SIG-M5 (cell line): Measurements from ENCODE around the gene PRKCA.

ENCODE experiments used
- DNase-seq: peaks from one replicate; lab custom pipeline; 2025; lab: John Stamatoyannopoulos, UW

Gene PRKCA

DNA sequence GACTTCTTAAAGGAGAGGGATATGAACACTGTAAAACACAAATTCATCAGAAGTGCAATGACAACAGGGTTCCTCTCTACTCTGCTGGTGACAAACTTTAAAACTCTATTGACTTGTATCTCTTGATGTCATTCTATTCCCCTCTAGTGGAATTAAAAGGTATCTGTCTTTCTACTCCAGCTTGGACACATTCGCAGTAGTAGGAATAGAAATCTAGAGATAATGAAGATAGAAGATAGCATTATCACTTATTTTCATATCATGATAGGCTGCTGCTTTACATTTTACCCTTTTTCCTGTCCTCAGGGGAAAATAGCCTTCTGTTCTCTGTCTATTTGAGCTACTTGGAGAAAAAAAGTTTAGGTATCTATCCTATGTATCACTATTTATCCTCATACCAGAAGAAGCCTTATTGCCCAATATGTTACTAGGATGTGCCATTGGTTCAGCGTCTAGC is 322.9 kb downstream of the PRKCA start:
- no peak for DNase-seq

DNA sequence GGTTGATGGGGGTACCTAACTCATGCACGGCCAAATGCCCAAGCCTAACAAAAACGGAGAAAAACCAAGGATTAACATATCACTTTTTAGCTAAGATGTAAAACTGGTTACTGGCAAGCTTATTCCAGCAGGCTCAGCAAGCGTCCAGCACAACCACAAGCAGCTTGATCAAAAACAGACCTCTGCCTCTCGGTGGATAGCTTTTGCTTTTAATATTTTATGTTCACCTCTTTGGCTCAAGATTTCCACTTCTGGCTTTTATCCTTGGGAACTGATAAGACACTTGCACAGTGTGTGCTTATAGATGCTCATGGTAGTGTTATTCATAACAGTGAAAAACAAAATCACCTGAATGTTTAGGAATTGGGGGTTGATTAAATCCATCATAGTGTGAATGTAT is 325.6 kb downstream of the PRKCA start:
- DNase-seq = no peak

DNA sequence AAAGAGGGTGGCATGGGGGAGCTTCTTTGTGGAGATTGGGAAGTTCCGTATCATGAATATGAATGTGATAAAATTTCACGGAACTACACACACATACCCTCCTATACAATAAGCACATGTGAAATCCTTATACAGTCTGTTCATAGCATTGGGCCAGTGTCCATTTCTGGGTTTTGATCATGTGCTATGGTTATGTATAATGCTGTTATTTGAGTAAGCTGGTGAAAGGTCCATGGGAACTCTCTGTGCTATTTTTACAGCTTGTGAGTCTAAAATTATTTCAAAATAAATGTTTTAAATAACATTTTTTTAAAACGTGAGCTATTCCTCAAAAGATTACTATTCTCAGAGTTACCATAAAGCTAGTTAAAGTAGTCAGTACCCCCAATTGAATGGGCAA is 327.3 kb downstream of the PRKCA start:
- DNase-seq = no peak

DNA sequence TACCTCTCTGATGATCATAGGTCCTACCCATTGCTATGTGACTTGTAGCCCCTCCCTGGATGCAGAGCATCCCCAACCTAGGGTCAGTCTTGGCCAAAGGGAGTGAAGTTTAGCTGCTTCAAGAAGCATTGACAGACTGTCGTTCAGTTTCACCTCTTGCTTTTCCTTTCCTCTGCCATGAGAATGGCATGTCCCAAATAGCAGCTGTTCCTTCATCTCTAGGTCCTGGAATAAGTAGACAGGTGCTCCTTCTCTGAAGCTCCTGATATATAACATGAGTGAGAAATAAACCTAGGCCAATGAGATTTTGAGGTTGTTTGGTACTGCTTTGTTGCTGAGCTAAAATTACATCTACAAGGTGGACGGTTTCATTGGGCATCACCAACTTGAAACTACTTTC is 328.0 kb downstream of the PRKCA start:
- DNase-seq = no peak

DNA sequence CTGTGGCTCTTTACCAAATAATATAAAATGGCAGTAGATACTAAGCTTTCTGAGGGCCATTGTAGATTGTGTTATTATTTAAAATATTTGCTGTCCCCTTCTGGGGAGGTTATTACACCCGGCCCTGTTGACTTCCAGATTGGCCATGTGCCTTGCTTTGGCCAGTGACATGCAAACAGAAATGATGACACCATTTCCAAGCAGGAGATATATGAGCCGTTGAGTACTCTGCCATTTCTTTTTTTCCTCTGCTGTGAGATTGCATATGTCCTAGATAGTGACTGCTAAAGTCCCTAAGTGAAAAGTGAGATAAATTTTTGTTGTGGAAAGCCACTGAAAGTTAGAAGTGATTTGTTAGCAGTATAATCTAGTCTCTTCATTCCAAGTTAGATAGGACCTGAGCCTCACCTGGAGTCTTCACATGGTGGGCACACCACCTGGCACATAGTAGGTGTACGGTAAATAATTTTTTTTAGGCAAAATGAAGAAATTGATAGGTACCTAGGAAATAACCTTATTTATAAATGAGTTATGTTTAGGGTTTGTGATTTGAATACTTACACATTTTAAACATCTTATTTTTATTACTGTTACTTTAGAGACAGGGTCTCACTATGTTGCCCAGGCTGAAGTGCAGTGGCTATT is 328.5 kb downstream of the PRKCA start:
- no peak for DNase-seq

DNA sequence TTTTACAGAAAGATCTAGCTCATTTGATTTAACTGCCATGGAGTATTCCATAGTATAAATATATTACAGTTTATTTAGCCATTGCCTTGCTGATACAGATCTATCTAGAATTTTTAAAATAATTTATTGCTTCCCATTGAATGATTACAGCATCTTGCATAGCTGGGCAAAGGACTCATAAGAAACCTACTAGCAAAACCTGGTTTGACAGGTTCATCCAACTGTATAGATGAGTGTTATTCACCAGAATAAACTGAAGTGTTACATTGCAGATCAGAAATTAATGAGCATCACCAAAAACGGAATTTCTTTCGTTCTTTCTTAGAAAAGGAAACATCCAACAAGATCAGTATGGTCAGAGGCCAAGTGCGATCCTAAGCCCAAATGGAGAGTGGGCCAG is 330.3 kb downstream of the PRKCA start:
- no peak for DNase-seq

DNA sequence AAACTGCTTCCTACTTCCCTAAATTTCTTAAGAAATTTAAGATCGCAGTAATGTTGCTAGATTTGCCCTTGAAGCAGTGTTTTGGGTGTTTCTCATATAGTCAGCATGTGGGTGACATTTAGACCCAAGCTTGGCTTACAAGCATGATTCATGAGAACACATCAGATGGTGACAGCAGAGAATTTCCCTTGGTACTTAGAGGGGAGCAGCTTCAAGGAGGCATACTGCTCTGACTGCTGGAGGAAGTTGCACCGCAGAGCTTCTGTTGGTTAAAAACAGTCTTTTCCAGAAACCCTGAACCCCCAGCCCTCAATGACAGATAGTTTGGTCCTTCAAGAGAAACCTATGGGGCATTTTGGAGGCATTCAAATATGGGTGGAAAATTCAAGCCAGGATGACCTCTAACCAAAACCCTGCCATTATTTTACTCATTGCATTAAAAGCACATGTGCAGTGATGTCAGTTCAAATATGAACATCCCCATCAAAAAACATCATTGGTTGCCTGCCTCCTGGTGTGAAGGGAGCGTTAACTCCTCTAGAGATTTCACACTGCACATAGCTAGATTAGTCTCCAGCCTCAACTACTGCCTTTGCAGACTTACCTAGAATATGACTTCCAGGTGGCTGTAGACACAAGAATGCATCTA is 331.0 kb downstream of the PRKCA start:
- peak; percentile 21 for DNase-seq

DNA sequence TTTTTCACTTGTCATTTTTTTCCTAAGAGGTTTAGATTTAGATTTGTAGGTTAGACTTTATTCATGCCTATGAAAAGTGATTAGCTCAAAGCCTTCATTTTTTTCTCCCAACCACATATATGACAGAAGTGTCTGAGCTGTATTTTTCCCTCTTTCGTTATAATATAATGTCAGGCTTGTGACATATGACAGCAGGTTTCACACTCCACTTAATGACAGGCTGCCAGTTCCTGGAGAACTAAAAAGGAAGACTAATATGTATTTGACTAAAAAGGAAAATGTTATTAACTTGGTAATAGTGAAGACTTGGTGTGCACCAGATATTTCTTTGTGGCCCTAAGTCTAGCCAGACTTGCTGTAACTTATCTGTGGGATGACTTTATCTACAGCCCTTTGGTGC is 331.8 kb downstream of the PRKCA start:
- DNase-seq = no peak

DNA sequence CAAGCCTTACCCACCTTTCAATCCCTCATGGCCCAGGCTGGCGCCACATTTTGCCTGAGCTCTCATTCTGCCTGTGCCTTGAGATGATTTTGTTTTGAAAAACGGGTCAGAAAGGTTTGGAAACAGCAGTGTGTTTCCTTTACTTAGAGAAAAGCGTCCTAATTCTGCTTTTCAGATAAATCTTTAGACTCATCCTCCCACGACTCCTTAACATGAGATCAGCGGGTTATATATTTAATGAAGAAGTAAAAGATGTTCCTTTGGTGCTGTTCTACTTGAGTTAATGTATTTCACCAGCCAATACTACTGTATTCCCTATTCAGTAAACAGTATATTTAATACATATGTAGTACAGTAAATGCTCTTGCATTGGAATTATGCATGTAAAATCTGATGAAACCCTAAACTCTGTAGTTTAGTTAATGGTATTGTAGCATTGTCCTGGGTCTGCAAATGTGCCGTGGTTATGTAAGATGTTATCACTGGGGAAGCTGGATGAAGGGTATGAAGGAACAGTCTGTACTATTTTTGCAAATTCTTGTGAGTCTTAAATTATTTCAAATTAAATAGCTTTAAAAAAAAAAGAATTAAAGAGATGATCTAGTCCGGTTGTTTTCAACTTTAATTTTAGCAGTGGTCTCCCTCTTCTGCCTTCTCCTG is 333.1 kb downstream of the PRKCA start:
- DNase-seq = no peak

DNA sequence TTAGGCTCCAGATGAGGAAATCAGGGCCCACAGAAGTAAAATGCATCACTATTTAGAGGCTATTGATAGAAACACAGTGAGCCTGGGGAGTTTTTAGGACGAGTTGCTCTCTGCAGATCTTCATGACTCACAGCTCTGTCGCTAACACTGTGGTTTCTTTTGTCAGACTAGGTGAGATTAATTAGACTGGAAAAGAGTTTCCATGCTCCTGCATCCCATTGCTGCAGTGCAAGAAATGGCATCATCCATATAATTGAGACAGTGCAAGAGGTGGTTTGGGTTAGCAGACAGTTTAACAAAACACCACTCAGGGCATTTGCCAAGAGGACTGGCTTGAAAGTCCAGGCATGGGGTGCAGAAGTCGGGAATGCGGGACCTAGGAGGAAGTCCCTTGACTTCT is 333.7 kb downstream of the PRKCA start:
- DNase-seq = no peak

DNA sequence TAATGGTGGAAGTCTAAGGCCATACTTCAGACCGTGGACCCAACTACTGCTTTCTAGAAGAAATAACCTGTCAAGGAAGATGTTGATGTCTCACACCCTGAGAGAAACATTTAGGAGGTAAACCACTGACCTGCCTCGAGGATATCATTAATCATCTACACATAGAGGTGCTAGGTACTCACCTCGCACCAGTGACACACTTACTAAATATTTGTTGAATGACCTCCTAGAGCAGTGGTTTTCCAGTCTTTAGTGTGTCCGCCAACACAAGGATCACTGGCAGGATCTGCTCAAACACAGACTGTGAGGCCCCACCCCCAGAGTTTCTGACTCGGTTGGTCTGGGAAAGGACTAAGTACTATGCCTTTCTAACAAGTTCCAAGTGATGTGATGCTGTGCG is 335.1 kb downstream of the PRKCA start:
- DNase-seq = no peak

DNA sequence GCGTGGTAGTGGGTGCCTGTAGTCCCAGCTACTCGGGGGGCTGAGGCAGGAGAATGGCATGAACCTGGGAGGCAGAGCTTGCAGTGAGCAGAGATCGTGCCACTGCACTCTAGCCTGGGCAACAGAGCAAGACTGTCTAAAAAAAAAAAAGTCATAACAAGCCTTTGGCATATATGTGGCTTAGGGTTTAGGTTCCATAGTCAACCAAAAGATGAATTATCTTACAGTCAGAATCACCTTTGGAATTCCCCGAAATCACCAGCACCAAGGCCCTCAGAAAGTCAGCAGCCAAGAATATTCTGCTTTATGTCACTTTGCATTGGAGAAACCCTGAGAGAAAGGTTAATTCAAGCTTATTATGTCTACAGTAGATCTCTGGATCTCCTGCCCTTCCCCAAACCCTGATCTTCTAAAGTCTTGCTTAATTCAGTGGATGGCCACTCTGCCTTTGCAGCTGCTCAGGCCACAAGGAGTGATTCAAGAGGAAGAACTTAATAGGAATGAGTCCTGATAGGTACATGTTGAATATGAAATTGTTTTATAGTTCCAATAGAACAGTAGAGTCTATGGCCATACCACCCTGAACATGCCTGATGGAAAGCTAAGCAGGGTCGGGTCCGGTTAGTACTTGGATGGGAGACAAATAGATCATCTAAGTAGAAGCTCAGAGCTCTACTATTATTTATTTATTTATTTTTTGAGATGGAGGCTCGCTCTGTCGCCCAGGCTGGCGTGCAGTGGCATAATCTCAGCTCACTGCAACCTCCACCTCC is 336.5 kb downstream of the PRKCA start:
- no peak for DNase-seq

DNA sequence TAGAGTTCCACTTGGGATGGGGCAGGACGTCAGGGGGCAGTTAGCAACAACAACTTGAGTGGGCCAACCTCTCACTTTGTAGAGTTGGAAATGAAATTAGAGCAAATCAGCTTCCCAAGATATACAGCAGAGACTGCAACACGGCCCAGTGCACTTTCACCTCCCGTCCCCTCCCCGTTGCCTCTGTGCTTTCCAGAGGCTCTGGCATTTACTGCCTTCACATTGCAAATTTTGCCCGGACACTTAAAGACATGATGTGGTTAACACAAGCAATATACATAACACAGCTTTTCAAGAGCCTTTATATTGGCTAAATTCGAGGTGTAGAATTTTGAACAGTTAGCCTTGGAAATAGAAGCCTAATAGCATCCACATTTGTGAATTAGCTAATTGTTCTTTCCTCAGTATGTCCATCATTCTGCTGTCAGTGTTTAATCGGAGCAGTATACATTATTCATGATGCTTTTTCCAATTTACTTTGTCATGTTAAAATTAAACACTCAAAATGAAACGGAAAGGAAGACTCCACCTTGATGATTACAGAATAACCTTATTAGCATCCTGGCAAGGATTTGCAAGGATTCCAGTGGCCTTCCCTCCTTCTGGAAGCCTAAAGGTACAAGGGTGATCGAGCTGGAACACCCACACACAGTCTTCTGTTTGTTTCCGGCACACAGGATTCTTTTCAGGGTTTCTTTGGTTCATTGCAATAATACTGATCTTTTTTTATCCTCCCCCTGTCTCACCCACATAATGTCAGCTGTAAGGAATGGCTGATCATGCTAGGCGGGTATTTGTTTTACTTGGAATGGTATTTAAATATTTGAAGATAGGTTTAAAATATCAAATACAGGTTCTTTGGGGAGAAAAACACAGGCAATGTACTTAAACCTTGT is 341.6 kb downstream of the PRKCA start:
- DNase-seq = no peak

DNA sequence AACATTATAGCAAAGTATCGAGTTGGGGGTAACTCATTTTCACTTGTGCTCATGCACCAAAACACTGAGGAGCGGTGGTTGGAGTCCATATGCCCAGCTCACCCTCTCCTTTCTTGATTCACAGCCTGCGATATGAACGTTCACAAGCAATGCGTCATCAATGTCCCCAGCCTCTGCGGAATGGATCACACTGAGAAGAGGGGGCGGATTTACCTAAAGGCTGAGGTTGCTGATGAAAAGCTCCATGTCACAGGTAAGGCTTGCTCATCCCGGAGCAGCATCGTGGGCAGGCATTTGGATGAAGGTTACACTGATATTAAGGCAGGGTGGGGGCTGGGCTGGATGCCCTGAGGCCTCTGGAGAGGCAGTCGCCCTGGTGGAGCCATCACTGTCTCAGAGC is 342.8 kb downstream of the PRKCA start:
- DNase-seq = no peak

DNA sequence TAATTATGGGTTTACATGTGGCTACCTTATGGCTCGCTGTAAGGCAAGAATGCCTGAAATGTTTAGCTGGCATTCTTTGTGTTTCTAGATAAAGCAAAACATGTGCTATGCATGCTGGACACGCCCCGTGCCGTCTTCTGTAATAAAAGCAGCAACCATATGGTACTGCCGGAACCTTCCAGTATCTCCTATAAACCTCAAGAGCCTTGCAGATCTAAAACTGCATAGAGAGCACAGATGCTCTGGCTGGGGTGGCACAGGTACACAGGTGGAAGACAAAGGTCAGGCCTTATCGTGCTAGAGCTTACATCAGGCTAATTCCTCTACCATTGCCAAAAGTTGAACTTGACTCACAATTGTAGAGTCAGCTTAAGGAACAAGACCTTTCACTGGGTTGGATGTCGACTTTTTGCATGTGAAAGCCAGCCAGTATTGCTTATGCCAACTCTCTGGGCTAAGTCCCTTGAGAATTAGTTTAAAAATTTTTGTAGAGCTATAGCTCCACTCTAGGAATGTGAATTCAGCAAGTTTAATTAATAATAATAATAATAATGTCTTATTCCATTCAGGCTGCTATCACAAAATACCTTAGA is 345.1 kb downstream of the PRKCA start:
- DNase-seq = no peak

DNA sequence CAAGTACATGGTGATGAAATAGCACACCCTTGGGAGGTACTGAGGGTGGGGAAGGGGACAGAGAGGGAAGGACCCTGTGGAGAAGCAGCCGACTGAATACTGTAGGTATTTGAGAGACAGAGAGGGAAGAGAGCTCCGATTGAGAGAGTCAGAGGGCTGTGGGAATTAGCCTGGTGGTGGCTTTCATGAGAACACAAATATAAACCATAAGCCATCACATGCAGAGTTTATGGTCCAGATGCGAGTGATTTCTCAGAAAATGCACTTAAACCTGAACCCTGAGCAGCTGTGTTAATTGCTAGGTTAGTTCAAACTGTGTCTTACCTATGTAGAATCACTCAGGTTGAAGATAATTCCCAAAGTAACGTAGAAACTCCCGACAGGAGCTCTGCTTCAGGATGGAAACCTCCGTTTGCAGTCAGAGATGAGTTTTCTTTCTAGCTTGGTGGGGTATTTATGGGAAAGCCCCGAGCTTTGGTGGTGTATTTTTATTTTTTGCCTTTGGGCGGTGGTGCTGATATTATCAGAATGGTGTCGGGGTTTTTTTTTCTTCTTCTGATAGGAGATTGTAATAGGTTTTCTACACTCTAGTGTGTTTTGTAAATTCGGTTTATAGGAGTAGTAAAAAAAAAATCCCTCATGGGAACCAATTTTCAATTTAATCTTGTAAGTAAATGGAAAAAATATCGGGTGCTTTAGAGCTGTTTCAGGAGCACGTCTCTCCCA is 347.6 kb downstream of the PRKCA start:
- no peak for DNase-seq

DNA sequence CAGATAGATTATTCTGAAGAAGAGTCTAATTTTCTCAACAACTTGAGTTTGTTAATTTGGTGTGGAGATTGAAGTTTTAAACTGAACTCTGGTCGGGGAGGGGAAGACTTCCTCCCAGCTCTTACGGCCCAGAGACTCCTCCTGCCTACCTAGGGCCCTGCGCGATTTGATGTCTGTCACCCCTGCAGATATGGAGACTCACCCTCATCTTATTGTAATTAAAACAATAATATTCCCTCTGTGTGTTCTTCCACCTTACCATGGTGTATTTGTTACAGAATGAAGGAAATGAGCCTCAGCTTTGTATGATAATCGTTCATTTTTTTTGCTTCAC is 348.1 kb downstream of the PRKCA start:
- DNase-seq = no peak

DNA sequence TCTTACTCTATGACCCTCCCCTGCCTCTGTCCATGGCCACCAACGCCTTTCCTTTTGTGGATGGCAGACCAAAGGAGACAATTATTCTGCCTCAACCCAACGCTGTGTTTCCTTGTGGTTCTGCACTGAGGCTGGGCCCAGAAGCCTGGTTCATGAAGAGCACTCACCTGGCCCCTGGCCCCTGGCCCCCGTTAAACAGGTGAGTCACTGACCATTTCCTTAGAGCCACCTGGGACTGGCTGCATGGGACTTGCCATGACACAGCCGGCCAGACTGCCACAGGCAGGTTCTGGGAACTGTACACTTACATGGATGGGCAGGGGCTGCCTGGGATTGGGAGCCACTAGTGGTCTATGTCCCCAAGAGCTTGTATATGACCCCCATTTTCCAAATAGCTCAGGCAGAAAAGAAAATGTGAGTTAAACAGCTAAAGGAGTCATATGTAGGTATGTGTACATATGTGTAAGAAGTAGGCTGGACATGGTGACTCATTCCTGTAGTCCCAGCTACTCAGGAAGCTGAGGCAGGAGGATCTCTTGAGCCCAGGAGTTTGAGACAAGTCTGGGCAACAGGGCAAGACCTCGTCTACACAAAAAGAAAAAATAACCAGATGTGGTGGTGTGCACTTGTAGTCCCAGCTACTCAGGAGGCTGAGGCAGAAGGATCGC is 350.6 kb downstream of the PRKCA start:
- no peak for DNase-seq

DNA sequence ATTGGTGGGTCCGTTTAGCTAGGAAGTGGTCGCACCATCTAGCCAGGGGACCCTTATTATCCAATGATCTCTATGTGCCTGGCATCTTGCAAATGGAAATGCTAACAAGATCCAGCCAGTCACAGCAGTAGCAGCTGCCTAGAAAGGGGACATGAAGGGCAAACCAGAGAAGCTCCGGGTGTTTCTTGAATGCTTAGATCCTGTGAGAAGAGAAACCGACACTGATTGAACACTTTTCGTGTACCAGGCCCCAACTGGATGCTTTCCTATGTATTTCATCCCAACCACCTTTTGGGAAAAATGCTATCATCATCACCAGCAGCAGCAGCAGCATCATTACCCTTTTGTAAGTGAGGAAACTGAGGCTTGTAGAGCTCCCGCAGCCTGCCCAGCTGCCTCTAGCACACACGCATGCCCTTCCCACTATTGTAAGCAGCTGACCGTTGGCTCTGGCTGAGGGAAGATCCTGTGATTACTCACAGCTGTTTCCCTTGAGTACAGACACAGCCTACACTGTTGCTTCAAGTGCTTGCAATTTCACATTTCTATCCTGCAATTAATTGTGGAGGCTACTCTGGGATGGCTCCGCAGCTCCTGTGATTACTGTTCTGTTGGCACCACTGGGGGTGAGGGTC is 351.8 kb downstream of the PRKCA start:
- no peak for DNase-seq

DNA sequence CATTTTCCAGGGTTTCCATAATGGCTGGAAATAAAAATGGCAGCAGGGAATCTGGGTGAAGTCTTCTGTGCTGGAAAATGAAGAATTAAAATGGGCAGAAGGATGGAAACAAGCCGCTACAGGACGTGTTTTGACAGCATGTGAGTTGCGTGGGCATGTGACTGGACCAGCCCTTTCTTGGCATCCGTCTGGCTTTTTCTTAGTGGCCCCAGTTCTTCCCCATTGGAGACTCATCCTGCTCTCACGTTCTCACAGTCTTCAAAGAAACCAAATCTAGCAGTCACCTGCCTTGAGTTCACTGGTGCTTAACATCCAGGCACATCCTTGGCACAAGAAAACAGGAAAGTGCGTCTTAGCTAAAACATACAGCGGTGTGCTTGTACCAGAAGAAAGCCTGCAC is 352.4 kb downstream of the PRKCA start:
- DNase-seq = no peak
